Non-pigmented ciliary epithelial cell (primary cell): ENCODE data around the gene NELFB.
"Not testable (repeated sequence)": the region's sequence is repeated elsewhere in the genome, so short reads cannot be mapped to it uniquely, and the experiment has no call there.

Experiments
- DNase-seq: peaks from one replicate; pipeline ENCODE4 v3.0.0-alpha.2; 2010; ENCODE audit warnings: low read depth

NELFB gene

GRCh38 chr9:137247135-137247915, 7.8 kb upstream of the NELFB start:
- DNase-seq = no peak

- no peak for DNase-seq
Observed at GRCh38 chr9:137247916-137248175, 7.3 kb upstream of the NELFB start.

DNA sequence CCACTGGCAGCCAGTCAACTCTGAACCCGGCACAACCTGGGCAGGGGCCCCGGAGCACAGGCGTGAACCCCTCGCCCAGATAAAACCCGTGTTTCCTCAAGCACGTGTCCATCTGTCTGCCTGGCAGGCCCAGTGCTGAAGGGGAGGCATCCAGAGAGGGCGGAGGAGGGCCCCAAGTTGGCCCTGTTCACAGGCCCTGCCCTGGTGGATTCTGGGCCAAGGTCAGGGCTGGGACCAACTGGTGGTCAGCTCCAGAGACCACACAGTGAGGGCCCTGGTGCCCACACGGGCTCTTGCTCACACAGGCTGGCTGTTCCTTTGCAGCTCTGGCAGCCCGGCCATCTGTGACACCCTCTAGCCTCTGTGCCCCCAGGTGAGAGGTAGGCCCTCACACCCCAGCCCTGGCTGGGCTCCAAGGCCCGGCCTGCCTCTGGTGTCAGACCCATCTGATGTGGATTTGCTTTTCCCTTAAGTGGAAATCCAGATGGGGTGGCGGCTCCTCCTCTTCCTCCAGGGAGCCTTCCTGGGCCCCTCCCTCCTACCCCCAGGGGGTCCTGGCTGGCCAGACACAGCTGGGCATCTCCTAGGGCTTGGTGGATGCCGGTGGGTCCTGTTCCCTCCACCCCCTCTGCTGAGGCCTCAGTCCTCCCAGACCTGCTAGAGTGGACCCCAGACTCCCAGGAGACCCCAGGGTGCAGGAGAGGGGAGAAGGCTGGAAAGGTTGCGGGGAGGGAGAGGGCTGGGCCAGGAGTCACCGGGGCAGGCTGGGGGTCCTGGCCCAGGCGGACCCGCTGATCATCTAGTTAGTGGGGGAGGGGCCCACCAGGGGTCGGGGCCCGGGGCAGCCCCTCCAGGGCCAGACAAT, 4.6 kb upstream of the NELFB start:
- DNase-seq = no peak

DNA sequence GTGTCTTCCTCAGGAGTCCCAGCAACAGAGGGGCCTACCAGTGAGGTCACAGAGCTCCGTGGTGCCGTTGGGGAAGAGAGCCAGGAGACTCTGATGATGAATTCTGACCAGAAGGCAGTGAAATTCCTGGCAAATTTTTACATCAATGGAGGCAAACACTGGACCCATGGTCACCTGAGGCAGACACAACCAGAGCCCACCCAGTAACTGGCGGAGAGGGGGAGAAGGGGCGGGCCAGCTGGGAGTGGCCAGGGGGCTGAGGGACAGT, 4.0 kb upstream of the NELFB start, which contains the start of gene STPG3:
Gene STPG3 (plus strand): TSS at position 93 of the 268 bp plus-strand sequence. CDS start 1 bp downstream, at position 94.
- no peak for DNase-seq

- no peak for DNase-seq
Observed at GRCh38 chr9:137251490-137252268, 3.4 kb upstream of the NELFB start.

DNA sequence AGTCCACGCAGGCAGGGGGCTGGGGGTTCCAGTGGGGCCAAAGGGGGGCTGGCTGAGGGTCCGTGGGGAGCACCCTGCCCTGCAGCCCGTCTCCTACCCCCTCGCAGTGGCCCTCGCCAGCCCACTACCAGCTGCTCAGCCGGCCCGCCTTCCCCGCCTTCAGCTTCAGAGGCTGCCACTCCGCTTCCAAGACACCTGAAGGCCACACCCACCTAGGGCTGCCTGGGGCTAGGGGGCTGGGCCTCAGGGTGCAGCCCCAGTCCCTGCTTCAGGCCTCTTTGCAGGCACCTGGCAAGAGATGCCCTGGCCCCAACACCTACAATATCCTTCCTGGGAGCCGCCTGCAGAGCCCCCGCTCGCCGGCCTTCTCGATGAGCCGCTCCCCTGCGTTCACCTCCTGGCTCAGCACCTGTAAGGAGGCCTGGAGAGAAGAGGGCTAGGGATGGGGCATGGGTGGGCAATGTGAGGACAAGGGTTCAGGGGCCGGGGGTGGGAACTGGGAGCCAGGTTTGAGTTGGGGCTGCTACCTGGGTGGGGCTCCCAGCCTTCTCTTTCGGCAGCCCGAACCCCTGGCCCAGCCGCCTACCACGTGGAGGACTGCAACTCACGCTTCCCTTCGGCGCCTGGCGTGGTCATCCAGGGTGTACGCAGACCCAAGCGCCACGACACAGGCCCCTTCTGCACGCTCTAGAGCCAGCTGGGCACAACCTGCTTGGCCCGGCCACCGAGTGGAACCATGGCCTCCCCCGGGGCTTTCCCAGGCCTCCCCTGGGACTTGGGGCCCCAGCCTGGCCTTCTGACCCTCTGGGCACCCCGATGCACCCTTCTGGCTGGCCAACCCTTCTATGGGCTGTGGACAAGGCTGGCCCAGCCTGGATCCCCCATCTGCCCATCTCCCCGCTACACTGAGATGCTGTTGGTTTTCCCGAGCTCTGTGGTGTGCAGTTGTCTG, 2.3 kb upstream of the NELFB start:
- no peak for DNase-seq

GRCh38 chr9:137253717-137254623, 1.2 kb upstream of the NELFB start:
- no peak for DNase-seq

DNA sequence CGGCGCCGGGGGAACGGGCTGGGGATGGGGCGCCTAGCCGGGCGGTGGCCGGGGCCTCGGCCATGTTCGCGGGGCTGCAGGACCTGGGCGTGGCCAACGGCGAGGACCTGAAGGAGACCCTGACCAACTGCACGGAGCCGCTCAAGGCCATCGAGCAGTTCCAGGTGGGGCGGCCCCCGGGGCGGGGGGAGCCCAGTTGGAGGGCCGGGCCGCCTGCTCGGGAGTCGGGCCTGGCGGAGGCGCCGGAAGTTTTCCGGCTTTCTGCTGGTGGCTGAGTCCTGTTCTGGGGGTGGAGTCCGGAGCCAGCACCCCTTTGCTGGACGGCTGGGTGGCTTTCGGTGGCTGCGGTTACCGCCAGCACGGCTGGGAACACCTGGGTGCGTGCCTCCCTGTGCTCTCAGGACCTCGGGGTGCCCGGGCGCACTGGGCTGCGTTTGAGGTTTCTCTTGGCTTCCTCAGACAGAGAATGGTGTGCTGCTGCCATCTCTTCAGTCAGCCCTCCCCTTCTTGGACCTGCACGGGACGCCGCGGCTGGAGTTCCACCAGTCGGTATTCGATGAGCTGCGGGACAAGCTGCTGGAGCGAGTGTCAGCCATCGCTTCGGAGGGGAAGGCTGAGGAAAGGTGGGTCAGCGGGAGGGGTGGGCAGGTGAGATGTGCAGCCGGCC, 454 bp downstream of the NELFB start:
- DNase-seq = no peak

GRCh38 chr9:137256362-137256761, 1.2 kb downstream of the NELFB start:
- DNase-seq = no peak

- DNase-seq = no peak
Observed at GRCh38 chr9:137256856-137257255, 1.7 kb downstream of the NELFB start.

DNA sequence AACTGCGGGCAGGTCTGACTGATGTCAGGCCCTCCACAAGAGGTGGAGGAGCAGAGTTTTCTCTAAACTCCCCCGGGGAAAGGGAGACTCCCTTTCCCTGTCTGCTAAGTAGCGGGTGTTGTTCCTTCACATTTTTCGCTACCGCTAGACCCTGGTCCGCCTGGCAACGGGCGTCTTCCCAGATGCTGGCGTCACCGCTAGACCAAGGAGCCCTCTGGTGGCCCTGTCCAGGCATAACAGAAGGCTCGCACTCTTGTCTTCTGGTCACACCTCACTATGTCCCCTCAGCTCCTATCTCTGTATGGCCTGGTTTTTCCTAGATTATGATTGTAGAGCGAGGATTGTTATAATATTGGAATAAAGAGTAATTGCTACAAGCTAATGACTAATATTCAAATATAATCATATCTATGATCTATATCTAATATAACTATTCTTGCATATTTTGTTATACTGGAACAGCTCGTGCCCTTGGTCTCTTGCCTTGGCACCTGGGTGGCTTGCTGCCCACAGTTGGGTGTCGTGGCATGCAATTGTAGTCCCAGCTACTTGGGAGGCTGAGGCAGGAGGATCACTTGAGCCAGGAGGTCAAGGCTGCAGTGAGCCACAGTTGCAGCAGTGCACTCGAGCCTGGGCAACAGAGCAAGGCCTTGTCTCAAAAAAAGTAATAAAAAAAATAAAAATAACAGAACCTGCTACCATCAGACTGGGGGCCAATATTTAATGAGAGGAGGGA, 7.2 kb downstream of the NELFB start:
- not testable (repeated sequence) for DNase-seq

DNA sequence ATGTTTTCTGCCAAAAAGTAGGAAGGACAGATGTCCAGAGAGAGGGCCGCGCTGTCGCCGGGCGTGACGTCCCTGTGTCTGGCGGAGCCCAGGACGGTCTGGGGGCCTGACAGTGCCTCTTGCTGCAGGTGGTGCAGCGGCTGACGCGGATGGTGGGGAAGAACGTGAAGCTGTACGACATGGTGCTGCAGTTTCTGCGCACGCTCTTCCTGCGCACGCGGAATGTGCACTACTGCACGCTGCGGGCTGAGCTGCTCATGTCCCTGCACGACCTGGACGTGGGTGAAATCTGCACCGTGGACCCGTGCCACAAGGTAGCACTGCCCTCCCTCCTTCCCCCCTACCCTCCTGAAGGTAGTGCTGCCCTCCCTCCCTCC, 7.8 kb downstream of the NELFB start:
- no peak for DNase-seq

DNA sequence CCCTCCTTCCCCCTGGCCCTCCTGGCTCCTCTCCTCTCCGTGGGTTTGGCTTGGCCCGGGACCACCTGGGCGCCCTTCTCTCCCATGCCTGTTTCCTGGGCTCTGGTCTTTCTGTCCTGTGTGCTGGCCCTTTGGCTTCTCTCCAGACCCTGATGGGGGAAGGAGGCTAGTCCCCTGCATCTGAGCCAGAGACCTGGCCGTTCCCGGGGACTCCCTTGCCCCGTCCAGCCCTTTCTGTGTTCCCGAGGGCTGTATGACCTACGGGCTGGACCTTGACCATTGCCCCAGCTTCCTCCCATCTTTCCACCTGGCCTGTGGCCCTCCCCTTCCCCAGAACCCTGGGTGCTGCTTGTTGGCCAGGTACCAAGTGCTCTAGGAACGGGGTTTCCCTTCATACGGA, 8.4 kb downstream of the NELFB start:
- DNase-seq = no peak

DNA sequence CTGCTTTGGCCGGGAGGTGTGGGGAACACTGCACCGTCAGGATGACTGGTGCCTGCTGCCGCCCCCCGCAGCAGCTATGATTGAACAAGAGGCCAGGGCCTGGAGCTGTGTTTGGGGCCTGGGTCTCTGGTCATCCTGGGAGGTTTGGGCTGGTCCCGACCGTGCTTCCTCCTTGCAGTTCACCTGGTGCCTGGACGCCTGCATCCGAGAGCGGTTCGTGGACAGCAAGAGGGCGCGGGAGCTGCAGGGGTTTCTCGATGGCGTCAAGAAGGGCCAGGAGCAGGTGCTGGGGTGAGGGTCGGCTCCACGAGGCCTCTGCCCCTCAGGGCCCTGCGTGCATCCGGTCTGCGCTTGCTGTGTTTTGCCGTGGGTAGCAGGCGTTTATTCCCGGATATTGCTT, 8.9 kb downstream of the NELFB start:
- DNase-seq = no peak

DNA sequence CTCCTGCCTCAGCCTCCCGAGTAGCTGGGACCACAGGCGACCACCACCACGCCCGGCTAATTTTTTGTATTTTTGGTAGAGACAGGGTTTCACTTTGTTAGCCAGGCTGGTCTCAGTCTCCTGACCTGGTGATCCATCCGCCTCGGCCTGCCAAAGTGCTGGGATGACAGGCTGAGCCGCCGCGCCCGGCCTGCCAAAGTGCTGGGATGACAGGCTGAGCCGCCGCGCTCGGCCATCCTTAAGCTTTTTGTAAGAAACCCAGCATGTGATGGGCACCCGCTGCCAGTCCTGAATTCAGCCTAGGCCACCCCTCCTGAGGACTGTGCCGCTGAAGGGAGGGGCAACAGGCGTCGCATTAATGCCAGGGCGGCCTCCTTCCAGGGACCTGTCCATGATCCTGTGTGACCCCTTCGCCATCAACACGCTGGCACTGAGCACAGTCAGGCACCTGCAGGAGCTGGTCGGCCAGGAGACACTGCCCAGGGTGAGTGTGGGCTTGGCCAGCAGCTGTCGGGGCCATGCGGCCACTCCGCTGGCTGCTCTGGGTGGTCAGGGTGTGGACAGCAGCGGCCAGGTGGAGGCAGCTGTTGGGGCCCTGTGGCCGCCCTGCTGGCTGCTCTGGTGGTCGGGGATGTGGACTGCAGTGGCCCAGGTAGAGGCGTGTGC, 10.5 kb downstream of the NELFB start:
- no peak for DNase-seq

- no peak for DNase-seq
Observed at GRCh38 chr9:137266162-137266527, 11.0 kb downstream of the NELFB start.

- DNase-seq = no peak
Observed at GRCh38 chr9:137266585-137267453, 11.7 kb downstream of the NELFB start.

DNA sequence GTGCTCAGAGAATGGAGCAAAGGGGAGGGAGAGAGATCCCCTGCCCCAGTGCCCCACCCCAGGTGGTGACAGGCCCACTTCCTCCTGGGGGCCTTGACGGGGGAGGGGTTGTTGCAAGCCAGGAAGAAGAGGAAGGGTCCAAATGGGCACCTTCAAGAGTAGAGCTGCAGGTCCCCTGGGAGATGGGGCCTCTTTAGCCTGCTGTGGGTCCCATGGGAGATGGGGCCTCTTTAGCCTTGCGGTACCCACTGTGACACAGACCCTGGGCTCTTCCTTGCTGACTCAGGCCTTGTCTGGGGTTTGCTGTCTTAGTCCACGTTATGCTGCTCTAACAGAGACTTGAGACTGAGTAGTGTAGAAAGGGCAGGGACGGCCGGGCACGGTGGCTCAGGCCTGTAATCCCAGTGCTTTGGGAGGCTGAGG, 12.8 kb downstream of the NELFB start:
- no peak for DNase-seq
